Natural killer cell treated with Interleukin-12 subunit alpha and Interleukin-12 subunit beta and Interleukin-15 and Interleukin-18, amount 100 ng/mL, for 72 hours (primary cell): ENCODE data around the gene KRTAP20-4. TPM values are rescaled to one million over a fixed set of nuclear protein-coding genes. Genes with fewer than 3 reads are reported as not detected.

Experiments used
- ATAC-seq, 2 donors: fragments of 150-1000 bp; cut with Tn5 transposase in 1 of 2; sonication (Bioruptor Pico), chemical (Tn5 transposase) in 1 of 2; 2 replicates each; pipeline ENCODE4 v1.10.0; 2021
- DNase-seq: peaks from one replicate; pipeline ENCODE4 v3.0.0; 2022; ENCODE audit warnings: low spot score
- H3K27ac Mint-ChIP-seq, 2 donors: 1 replicate in 1 of 2; 2 replicates in 1 of 2; pipeline ENCODE4 v1.8.0; 2022; ENCODE audit warnings: mixed read lengths in 2 of 2, mild to moderate bottlenecking in 1 of 2, moderate library complexity in 1 of 2
- H3K27me3 Mint-ChIP-seq, 2 donors: 1 replicate in 1 of 2; 2 replicates in 1 of 2; pipeline ENCODE4 v1.8.0; 2022; ENCODE audit warnings: mixed read lengths in 2 of 2
- H3K36me3 Mint-ChIP-seq: one replicate; pipeline ENCODE4 v1.8.0; 2022; ENCODE audit warnings: mixed read lengths
- H3K4me1 Mint-ChIP-seq, 2 donors: 1 replicate in 1 of 2; 2 replicates in 1 of 2; pipeline ENCODE4 v1.8.0; 2022; ENCODE audit warnings: low read depth in 2 of 2, mixed read lengths in 2 of 2, mild to moderate bottlenecking in 1 of 2
- H3K4me3 Mint-ChIP-seq: one replicate; pipeline ENCODE4 v1.8.0; 2022; ENCODE audit warnings: mixed read lengths
- H3K9me3 Mint-ChIP-seq: 2 replicates; pipeline ENCODE4 v1.8.0; 2022; ENCODE audit warnings: mixed read lengths
- total RNA-seq, 2 donors: library from RNA; stranded (reverse); gene quantifications; one replicate each; pipeline ENCODE4 v1.2.3, GENCODE V29; 2022

The KRTAP20-4 gene
- not detected for total RNA-seq

DNA sequence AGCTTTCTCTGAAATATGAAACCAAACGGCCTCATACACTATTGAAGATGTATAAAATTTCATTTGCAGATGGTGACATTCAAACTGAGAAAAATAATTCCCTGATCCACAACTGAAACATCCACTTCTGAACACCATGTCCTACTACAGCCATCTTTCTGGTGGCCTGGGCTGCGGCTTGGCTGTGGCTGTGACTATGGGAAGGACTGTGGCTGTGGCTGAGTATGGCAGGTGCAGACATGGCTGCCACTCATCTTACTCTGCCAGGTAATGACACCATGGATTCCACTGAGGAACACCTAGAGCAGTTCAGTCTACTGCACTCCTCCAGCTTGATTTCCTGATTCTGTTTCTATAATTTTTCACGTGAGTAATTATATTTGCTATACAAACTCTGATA, at the start of gene KRTAP20-4:
TSS of gene KRTAP20-4 (plus strand) at position 106 of the 400 bp plus-strand sequence.
- Mint-ChIP-seq H3K9me3 (peaks cover 6% of the 10 kb centered on the region), H3K4me1 (no peaks in the 10 kb centered on the region), H3K27me3 (no peaks in the 10 kb centered on the region), H3K4me3 (no peak within 1 kb of the TSS), H3K36me3 (no peaks in the 10 kb centered on the region), H3K27ac (no peak within 1 kb of the TSS)
- ATAC-seq (no peak), DNase-seq (no peak)

DNA sequence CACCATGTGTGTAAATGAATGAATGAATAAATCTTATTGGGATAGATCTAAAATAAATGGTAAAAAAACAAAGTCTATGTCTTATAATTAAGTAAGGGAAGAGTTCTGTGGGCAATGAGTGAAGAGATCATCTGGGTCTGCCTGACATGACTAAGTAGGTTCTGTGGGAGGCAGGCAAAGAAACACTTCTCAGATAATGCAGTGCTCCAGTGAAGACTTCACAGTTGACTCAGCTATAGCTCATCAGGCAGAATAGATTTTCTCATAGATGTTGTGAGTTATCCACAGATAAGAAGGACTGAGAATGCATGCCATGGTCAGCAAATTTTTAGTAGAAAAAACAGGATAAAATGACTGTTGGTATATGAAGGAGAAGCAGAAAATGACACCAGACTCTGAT, 42.7 kb upstream of the KRTAP20-4 start:
- no peak overlapping the region for H3K4me3 Mint-ChIP-seq
- ATAC-seq = no peak

DNA sequence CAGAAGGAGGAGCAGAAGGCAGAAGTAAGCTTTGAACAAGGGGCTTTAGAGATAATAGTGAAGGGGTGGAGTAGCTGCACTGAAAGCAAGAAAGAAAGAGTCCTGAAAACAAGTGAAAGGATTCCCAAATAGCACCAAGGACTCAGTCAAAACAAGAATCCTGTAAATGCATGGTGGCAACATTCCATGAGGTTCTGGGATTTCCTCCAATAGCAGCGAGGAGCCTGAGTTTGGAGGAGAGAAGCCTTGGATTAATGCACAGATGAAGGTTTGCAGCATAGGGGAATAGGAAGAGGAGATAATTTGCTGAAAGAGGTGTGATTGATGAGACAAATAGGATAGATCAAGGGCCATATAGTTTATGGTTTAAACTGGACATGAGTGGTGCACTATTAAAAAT, 41.1 kb upstream of the KRTAP20-4 start:
- H3K4me3 Mint-ChIP-seq = no peak overlapping the region
- no peak overlapping the region for H3K27ac Mint-ChIP-seq
- H3K27me3 Mint-ChIP-seq = no peaks in the 10 kb centered on the region
- ATAC-seq (no peak), DNase-seq (no peak)
- peaks cover 8% of the 10 kb centered on the region for H3K9me3 Mint-ChIP-seq
- no peaks in the 10 kb centered on the region for H3K4me1 Mint-ChIP-seq
- no peaks in the 10 kb centered on the region for H3K36me3 Mint-ChIP-seq

More for the DNA sequence above, 42.7 kb upstream of the KRTAP20-4 start:
- H3K36me3 Mint-ChIP-seq = no peaks in the 10 kb centered on the region
- peaks cover 7% of the 10 kb centered on the region for H3K9me3 Mint-ChIP-seq
- no peak for DNase-seq
- no peaks in the 10 kb centered on the region for H3K27me3 Mint-ChIP-seq
- H3K27ac Mint-ChIP-seq = no peak overlapping the region
- no peaks in the 10 kb centered on the region for H3K4me1 Mint-ChIP-seq

DNA sequence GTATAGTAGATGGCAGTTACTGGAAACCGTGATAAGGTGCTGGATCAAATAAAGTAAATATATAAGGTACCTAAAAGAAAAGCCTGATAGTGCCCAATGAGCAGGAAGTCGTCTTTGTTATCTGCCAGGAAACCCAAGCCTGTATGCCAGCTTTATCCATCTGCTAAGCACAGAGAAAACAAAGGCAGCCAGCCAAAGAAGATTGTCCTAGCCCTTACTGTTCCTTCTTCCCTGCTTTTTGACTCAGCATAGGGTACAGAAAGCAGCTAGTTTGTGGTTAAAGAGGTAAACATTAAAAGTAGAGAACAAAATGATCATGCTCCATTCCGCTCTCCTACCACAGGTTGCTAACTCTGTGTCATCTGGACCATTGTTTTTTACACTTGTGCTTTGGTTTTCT, 40.3 kb upstream of the KRTAP20-4 start:
- Mint-ChIP-seq H3K4me3 (no peak overlapping the region), H3K27me3 (no peaks in the 10 kb centered on the region), H3K4me1 (no peaks in the 10 kb centered on the region), H3K9me3 (peaks cover 16% of the 10 kb centered on the region), H3K36me3 (no peaks in the 10 kb centered on the region), H3K27ac (no peak overlapping the region)
- ATAC-seq = no peak
- no peak for DNase-seq

DNA sequence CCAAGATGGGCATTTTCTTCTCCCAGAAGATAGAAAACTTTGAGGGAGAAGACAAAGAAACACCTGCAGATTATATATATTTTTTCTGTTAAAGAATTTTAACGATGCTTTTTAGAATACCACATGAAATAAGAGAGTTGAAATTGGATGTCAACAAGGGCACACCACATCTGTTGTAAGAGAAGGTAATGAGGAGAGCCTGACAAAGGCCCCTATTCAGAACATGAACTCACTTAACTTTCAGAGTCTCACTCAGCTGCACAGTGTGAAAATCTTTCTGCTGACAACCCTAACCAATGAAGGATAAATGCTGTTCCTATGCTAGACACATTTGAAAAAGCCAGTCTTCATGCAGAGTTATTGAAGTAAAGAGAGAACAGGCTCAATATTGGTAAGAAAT, 37.6 kb upstream of the KRTAP20-4 start:
- H3K27ac Mint-ChIP-seq = no peak overlapping the region
- DNase-seq (no peak), ATAC-seq (no peak)
- no peaks in the 10 kb centered on the region for H3K4me1 Mint-ChIP-seq
- peaks cover 13% of the 10 kb centered on the region for H3K9me3 Mint-ChIP-seq
- no peak overlapping the region for H3K4me3 Mint-ChIP-seq
- H3K27me3 Mint-ChIP-seq = no peaks in the 10 kb centered on the region
- H3K36me3 Mint-ChIP-seq = no peaks in the 10 kb centered on the region

DNA sequence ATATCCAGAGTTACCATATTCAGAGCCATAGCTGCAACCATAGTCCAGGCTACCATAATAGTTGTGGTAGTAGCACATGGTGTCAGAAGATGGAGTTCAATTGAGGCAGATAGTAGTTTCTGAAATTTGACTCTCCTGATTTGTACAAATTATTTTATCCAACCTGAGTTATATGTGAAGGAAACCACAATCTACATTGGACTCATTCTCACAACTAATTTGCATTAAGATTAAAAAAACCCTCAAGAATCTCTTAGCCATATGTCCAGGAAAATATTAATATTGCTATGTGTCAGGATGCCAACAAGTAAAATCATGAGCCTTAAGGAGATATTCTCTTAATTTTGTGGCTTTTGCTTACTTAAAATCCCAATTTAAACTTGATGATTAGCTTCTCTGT, 30.1 kb upstream of the KRTAP20-4 start, which contains the start of gene KRTAP22-2:
TSS of gene KRTAP22-2 (minus strand) at position 101 of the 400 bp plus-strand sequence.
- no peak for DNase-seq
- ATAC-seq = no peak
- H3K27me3 Mint-ChIP-seq = no peaks in the 10 kb centered on the region
- no peak within 1 kb of the TSS for H3K4me3 Mint-ChIP-seq
- no peaks in the 10 kb centered on the region for H3K36me3 Mint-ChIP-seq
- no peaks in the 10 kb centered on the region for H3K9me3 Mint-ChIP-seq
- no peak within 1 kb of the TSS for H3K27ac Mint-ChIP-seq
- no peaks in the 10 kb centered on the region for H3K4me1 Mint-ChIP-seq

DNA sequence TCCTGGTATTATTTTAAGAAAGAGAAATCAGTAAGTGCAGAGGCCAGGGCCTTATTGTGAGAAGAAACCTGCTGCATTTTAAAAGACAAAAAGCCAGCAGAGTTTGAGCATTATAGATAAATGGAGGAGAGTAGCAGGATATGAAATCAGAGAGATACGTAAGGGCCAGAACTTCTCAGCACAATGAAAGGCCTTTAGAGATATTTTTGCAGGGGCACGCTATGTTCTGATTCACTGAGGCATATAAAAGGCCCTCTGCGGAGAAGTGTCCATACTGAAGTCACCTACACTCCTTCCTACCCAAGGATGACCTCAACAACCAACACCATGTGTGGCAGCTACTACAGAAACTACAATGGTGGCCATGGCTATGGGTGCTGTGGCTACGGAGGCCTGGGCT, 28.3 kb upstream of the KRTAP20-4 start, which contains the start of gene KRTAP6-3:
TSS of gene KRTAP6-3 (plus strand) at position 301 of the 400 bp plus-strand sequence. CDS start at position 307, 6 bp downstream.
- Mint-ChIP-seq H3K9me3 (no peaks in the 10 kb centered on the region), H3K4me1 (no peaks in the 10 kb centered on the region), H3K4me3 (no peak within 1 kb of the TSS), H3K27me3 (no peaks in the 10 kb centered on the region), H3K27ac (no peak within 1 kb of the TSS), H3K36me3 (no peaks in the 10 kb centered on the region)
- ATAC-seq = no peak
- no peak for DNase-seq

DNA sequence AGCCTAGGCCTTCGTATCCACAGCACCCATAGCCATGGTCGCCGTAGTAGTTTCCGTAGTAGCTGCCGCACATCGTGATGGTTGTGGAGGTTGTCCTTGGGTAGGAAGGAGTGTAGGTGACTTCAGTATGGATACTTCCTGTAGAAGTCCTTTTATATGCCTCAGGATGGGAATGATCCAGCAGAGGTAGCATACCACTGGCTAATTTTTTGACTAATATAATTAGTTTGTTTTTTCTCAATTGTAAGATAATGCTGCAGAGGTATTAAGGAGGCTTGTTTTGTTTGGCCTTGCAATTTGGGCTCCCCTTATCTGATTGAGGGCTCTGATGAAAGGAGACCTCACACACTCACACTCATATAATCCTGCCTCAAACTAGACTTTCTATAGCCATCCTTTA, 21.6 kb upstream of the KRTAP20-4 start, which contains the start of gene KRTAP6-2:
TSS of gene KRTAP6-2 (minus strand) at position 101 of the 400 bp plus-strand sequence. CDS start at position 73, 28 bp downstream.
- Mint-ChIP-seq H3K27me3 (no peaks in the 10 kb centered on the region), H3K9me3 (peaks cover 5% of the 10 kb centered on the region), H3K36me3 (peaks cover 7% of the 10 kb centered on the region), H3K4me1 (no peaks in the 10 kb centered on the region), H3K4me3 (no peak within 1 kb of the TSS), H3K27ac (no peak within 1 kb of the TSS)
- ATAC-seq (no peak), DNase-seq (no peak)

DNA sequence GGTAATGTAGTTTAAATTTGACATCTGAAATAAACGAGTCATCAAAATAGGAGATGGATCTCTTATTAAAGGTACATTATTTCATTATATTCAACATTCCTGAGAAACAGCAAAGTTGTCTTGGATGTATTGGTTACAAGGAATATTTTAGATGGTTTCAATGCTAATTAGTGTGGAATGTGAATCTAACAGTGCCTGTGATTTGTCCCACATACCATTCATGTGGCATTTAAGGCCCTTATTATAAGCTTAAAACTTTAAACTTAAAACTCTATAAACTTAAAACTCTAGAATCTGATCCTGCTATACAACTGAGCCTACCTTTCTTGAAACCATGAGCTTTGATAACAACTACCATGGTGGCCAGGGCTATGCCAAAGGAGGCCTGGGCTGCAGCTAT, 19.6 kb upstream of the KRTAP20-4 start, which contains the start of gene KRTAP22-1:
TSS of gene KRTAP22-1 (plus strand) at position 301 of the 400 bp plus-strand sequence.
- Mint-ChIP-seq H3K4me1 (no peaks in the 10 kb centered on the region), H3K9me3 (peaks cover 10% of the 10 kb centered on the region), H3K27me3 (no peaks in the 10 kb centered on the region), H3K4me3 (no peak within 1 kb of the TSS), H3K36me3 (peaks cover 7% of the 10 kb centered on the region), H3K27ac (no peak within 1 kb of the TSS)
- no peak for DNase-seq
- no peak for ATAC-seq

DNA sequence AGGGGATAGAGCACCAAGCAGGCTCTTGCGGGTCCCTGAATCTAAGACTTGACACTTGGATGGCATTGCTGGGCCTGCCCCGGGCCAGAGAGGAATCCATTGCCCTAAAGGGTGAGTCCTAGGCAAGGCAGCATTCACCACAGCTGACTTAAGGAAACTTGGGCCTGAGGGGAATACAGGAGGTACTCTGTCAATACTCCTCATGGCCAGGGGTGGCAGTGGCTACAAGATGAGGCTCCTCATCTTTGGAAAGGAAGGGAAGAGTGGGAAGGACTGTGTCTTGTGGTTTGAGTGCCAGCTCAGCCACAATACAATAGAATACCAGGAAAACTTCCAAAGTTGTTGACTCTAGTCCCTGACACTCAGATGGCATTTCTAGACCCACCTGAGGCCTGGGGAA, 14.5 kb upstream of the KRTAP20-4 start:
- Mint-ChIP-seq H3K4me3 (no peak overlapping the region), H3K27me3 (no peaks in the 10 kb centered on the region), H3K9me3 (peaks cover 19% of the 10 kb centered on the region), H3K4me1 (no peaks in the 10 kb centered on the region), H3K27ac (no peak overlapping the region), H3K36me3 (peaks cover 7% of the 10 kb centered on the region)
- no peak for DNase-seq
- ATAC-seq = no peak

DNA sequence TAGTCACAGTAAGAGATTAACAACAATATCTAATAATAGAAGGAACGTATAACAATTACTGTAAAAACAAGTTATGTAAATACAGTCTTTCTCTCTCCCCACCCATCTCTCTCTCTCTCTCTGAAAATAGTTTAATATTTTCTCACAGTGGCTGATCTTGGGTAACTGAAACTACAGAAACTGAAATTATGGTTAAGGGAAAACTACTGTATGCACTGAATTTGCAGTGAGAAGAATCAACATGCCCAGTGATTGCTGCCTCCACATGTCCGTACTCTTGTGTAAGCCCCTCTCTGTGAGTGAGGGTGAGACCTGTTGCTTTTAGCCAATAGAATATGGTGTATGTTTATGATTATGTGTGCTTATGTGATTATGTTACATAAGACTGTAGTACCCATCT, 8.3 kb upstream of the KRTAP20-4 start:
- no peak overlapping the region for H3K27ac Mint-ChIP-seq
- H3K27me3 Mint-ChIP-seq = no peaks in the 10 kb centered on the region
- DNase-seq (no peak), ATAC-seq (no peak)
- H3K36me3 Mint-ChIP-seq = no peaks in the 10 kb centered on the region
- no peaks in the 10 kb centered on the region for H3K4me1 Mint-ChIP-seq
- peaks cover 9% of the 10 kb centered on the region for H3K9me3 Mint-ChIP-seq
- H3K4me3 Mint-ChIP-seq = no peak overlapping the region

DNA sequence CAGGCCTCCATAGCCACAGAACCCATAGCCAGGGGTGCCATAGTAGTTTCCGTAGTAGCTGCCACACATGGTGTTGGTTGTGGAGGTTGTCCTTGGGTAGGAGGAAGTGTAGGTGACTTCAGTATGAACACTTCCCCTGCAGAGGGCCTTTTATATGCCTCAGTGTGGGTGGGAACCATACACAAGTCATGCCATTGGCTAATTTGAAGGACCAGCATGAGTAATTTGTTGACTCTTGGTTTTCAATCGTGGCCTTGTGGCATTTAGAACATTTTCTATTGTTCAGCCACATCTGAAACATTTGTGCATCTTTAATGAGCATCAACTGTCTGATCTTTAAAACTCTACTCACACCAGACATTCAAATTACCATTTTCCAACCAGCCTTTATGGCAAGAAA, 6.6 kb upstream of the KRTAP20-4 start, which contains the start of gene KRTAP6-1:
TSS of gene KRTAP6-1 (minus strand) at position 95 of the 400 bp plus-strand sequence. CDS start at position 69, 26 bp downstream.
- ATAC-seq (no peak), DNase-seq (no peak)
- peaks cover 6% of the 10 kb centered on the region for H3K9me3 Mint-ChIP-seq
- no peak within 1 kb of the TSS for H3K27ac Mint-ChIP-seq
- no peaks in the 10 kb centered on the region for H3K27me3 Mint-ChIP-seq
- H3K36me3 Mint-ChIP-seq = no peaks in the 10 kb centered on the region
- no peak within 1 kb of the TSS for H3K4me3 Mint-ChIP-seq
- no peaks in the 10 kb centered on the region for H3K4me1 Mint-ChIP-seq

DNA sequence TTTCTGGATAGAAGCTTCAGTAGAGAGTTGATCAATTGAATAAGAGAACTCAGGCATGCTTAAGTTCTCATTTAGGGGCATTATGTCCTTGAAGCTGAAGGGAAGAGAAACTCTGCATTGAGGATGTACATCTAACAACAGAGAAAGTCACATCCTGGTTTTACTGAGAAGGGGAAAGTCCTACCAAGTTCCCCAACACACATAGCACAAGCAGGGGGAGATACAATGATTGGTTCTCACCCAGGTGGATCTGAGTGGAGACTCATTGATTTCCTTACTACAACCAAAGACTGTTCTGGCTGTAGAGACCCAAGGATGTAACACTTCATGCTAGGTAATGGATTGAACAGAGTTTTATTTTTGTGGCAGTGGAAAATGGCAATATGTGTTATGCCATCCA, 5.2 kb upstream of the KRTAP20-4 start:
- peaks cover 6% of the 10 kb centered on the region for H3K9me3 Mint-ChIP-seq
- no peak for ATAC-seq

DNA sequence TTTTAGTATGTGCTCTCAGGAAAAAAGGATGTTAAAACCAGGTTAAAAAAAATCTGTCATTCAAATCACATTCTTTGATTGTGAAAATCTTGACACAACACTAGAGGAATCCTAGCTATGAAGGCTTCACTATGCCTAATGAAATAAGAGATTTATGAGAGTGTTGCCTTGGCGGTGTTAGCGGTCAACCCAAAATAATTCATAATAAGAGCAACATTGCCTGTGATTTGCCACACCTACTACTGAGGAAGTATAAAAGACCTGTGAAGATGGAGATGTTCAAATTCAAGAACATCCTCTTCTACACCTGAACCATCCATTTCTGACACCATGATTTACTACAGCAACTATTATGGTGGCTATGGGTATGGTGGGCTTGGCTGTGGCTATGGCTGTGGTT, 4.3 kb upstream of the KRTAP20-4 start, which contains the start of gene KRTAP20-1:
TSS of gene KRTAP20-1 (plus strand) at position 301 of the 400 bp plus-strand sequence. CDS start at position 331, 30 bp downstream.
- ATAC-seq = no peak

More for the DNA sequence above, 5.2 kb upstream of the KRTAP20-4 start:
- DNase-seq = no peak
- H3K36me3 Mint-ChIP-seq = no peaks in the 10 kb centered on the region
- no peaks in the 10 kb centered on the region for H3K27me3 Mint-ChIP-seq
- no peak overlapping the region for H3K27ac Mint-ChIP-seq
- H3K4me1 Mint-ChIP-seq = no peaks in the 10 kb centered on the region
- H3K4me3 Mint-ChIP-seq = no peak overlapping the region

DNA sequence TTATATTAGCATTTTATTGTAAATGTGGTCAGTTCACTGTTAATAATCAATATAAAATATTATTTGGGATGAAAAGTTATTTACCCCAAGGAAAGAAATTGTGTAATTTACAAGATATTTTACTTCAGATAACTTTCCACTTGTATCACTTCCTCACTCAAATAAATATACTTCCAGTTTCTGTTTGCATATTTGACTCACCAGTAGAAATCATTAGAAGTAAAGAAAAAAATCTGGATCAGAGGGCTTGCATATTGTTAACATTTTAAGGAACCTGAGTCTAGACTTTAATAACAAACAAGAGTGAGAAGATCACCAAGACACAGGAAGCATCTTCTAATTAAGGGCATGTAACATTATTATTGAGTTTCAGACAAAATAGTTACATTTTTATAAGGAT, 347 bp upstream of the KRTAP20-4 start:
- H3K4me3 Mint-ChIP-seq = no peak overlapping the region
- no peaks in the 10 kb centered on the region for H3K36me3 Mint-ChIP-seq
- no peaks in the 10 kb centered on the region for H3K4me1 Mint-ChIP-seq
- H3K9me3 Mint-ChIP-seq = peaks cover 6% of the 10 kb centered on the region
- no peak for ATAC-seq
- no peaks in the 10 kb centered on the region for H3K27me3 Mint-ChIP-seq
- DNase-seq = no peak
- H3K27ac Mint-ChIP-seq = no peak overlapping the region

More for the DNA sequence above, 4.3 kb upstream of the KRTAP20-4 start, which contains the start of gene KRTAP20-1:
- DNase-seq = no peak
- Mint-ChIP-seq H3K4me3 (no peak within 1 kb of the TSS), H3K4me1 (no peaks in the 10 kb centered on the region), H3K9me3 (peaks cover 3% of the 10 kb centered on the region), H3K27me3 (no peaks in the 10 kb centered on the region), H3K27ac (no peak within 1 kb of the TSS), H3K36me3 (no peaks in the 10 kb centered on the region)
